ENCODE data around the gene SLCO2B1. TPM values are rescaled to one million over a fixed set of nuclear protein-coding genes. Genes with fewer than 3 reads are reported as not detected.

SLCO2B1 gene
- total and polyA plus RNA-seq, 2 experiments from 2014 or later = not detected

DNA sequence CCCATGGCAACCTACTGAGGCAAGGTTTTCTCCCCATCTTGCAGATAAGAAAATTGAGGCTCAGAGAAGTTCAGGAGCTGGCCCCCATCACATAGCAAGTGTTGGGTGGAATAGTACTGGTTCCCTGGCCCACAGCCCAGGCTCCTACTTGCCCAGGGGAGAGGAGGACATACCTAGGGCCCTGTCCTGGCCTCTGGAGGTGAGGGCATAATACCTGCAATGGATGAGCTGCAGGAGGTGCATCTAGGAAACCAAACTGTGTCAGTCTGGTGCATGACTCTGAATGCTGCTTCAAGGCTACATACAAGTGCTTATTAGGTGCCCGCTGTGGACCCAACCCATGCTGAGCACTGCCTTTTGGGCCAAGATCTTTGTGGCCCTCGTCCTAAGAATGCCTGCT, 49.6 kb downstream of the SLCO2B1 start (continued):
- TF ChIP-seq POLR2AphosphoS5 (IDR thresholded peaks at IDR 0.05; ENCODE audit: low read depth) = no peak
- TF ChIP-seq EZH2 (IDR thresholded peaks at IDR 0.05; ENCODE audit: low read depth, unreplicated experiment) = no peak
- TF ChIP-seq CREB1 (CRISPR knock-in tag; IDR thresholded peaks at IDR 0.05; ENCODE audit: low read depth) = no peak
- no peak for TF ChIP-seq JUNB (IDR thresholded peaks at IDR 0.05; ENCODE audit: unreplicated experiment)

DNA sequence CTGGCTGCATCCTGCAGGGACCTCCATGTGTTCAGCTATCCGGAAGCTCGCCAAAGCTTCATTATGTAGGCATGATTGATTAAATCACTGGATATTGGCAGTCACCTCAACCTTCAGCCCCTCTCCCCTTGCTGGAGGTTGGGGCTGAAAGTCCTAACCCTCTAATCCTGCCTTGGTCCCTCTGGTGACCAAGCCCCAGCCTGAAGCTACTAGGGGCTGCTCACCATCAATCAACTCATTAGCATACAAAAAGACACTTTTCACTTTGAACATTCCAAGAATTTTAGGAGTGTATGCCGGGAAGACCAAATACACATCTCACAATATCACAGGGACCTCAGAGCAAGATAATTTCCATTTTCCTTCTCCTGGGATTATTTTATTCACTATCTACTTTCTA, 50.9 kb downstream of the SLCO2B1 start:
- ATAC-seq = no peak
- peak; percentile 38 for DNase-seq (ENCODE audit: low spot score)
- no peaks in the 10 kb centered on the region for H3K79me2 ChIP-seq (replicated peaks; ENCODE audit: insufficient read depth)
- peaks cover 15% of the 10 kb centered on the region for H3K27me3 Mint-ChIP-seq (ENCODE audit: insufficient read depth, low read depth, poor library complexity)
- no peak overlapping the region for H3K4me3 Mint-ChIP-seq
- H3K36me3 ChIP-seq (ENCODE audit: insufficient read depth) = no peaks in the 10 kb centered on the region
- TF ChIP-seq, protein P1, sequence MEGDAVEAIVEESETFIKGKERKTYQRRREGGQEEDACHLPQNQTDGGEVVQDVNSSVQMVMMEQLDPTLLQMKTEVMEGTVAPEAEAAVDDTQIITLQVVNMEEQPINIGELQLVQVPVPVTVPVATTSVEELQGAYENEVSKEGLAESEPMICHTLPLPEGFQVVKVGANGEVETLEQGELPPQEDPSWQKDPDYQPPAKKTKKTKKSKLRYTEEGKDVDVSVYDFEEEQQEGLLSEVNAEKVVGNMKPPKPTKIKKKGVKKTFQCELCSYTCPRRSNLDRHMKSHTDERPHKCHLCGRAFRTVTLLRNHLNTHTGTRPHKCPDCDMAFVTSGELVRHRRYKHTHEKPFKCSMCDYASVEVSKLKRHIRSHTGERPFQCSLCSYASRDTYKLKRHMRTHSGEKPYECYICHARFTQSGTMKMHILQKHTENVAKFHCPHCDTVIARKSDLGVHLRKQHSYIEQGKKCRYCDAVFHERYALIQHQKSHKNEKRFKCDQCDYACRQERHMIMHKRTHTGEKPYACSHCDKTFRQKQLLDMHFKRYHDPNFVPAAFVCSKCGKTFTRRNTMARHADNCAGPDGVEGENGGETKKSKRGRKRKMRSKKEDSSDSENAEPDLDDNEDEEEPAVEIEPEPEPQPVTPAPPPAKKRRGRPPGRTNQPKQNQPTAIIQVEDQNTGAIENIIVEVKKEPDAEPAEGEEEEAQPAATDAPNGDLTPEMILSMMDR (conservative IDR thresholded peaks at IDR 0.05; ENCODE audit: low read depth in 2 of 2) = no peak
- TF ChIP-seq, protein P2, sequence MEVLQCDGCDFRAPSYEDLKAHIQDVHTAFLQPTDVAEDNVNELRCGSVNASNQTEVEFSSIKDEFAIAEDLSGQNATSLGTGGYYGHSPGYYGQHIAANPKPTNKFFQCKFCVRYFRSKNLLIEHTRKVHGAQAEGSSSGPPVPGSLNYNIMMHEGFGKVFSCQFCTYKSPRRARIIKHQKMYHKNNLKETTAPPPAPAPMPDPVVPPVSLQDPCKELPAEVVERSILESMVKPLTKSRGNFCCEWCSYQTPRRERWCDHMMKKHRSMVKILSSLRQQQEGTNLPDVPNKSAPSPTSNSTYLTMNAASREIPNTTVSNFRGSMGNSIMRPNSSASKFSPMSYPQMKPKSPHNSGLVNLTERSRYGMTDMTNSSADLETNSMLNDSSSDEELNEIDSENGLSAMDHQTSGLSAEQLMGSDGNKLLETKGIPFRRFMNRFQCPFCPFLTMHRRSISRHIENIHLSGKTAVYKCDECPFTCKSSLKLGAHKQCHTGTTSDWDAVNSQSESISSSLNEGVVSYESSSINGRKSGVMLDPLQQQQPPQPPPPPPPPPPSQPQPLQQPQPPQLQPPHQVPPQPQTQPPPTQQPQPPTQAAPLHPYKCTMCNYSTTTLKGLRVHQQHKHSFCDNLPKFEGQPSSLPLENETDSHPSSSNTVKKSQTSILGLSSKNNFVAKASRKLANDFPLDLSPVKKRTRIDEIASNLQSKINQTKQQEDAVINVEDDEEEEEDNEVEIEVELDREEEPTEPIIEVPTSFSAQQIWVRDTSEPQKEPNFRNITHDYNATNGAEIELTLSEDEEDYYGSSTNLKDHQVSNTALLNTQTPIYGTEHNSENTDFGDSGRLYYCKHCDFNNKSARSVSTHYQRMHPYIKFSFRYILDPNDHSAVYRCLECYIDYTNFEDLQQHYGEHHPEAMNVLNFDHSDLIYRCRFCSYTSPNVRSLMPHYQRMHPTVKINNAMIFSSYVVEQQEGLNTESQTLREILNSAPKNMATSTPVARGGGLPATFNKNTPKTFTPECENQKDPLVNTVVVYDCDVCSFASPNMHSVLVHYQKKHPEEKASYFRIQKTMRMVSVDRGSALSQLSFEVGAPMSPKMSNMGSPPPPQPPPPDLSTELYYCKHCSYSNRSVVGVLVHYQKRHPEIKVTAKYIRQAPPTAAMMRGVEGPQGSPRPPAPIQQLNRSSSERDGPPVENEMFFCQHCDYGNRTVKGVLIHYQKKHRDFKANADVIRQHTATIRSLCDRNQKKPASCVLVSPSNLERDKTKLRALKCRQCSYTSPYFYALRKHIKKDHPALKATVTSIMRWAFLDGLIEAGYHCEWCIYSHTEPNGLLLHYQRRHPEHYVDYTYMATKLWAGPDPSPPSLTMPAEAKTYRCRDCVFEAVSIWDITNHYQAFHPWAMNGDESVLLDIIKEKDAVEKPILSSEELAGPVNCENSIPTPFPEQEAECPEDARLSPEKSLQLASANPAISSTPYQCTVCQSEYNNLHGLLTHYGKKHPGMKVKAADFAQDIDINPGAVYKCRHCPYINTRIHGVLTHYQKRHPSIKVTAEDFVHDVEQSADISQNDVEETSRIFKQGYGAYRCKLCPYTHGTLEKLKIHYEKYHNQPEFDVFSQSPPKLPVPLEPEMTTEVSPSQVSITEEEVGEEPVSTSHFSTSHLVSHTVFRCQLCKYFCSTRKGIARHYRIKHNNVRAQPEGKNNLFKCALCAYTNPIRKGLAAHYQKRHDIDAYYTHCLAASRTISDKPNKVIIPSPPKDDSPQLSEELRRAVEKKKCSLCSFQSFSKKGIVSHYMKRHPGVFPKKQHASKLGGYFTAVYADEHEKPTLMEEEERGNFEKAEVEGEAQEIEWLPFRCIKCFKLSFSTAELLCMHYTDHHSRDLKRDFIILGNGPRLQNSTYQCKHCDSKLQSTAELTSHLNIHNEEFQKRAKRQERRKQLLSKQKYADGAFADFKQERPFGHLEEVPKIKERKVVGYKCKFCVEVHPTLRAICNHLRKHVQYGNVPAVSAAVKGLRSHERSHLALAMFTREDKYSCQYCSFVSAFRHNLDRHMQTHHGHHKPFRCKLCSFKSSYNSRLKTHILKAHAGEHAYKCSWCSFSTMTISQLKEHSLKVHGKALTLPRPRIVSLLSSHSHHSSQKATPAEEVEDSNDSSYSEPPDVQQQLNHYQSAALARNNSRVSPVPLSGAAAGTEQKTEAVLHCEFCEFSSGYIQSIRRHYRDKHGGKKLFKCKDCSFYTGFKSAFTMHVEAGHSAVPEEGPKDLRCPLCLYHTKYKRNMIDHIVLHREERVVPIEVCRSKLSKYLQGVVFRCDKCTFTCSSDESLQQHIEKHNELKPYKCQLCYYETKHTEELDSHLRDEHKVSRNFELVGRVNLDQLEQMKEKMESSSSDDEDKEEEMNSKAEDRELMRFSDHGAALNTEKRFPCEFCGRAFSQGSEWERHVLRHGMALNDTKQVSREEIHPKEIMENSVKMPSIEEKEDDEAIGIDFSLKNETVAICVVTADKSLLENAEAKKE (CRISPR knock-in tag; IDR thresholded peaks at IDR 0.05) = peak; percentile 79; the same call in 1 of the 2 replicates
- peaks cover 7% of the 10 kb centered on the region for H3K4me1 ChIP-seq (ENCODE audit: insufficient read depth)
- no peak overlapping the region for H2AFZ ChIP-seq
- peak overlapping the region; percentile 6 for H3K4me2 ChIP-seq
- no peaks in the 10 kb centered on the region for H3K27me3 ChIP-seq (ENCODE audit: insufficient read depth)
- no peak overlapping the region for H3K27ac Mint-ChIP-seq
- H3K27ac ChIP-seq (ENCODE audit: low read depth) = no peak overlapping the region
- no peaks in the 10 kb centered on the region for H3F3A ChIP-seq (replicated peaks; ENCODE audit: low read depth)
- H4K20me1 ChIP-seq (replicated peaks; ENCODE audit: insufficient read depth) = no peaks in the 10 kb centered on the region
- no peaks in the 10 kb centered on the region for H3K9me3 Mint-ChIP-seq
- H3K36me3 Mint-ChIP-seq (ENCODE audit: low read depth) = no peaks in the 10 kb centered on the region
- no peaks in the 10 kb centered on the region for H3K9me2 ChIP-seq (ENCODE audit: insufficient read depth)
- H3K4me1 Mint-ChIP-seq = peaks cover 12% of the 10 kb centered on the region
- no peak overlapping the region; the same call in 1 of the 2 replicates for H3K4me3 ChIP-seq
